Loucy (cell line): ENCODE results near the gene PODN.

Experiments
- EZH2phosphoT487 ChIP-seq: fragments of 200-600 bp; IDR thresholded peaks from 2 replicates; pipeline ENCODE4 v1.6.1; 2018; ENCODE audit warnings: antibody characterized with exemption, mild to moderate bottlenecking, moderate library complexity, borderline replicate concordance
- TF ChIP-seq, protein P1 (sequence below): fragments of 200-600 bp; sonication (generic); conservative IDR thresholded peaks from 2 replicates; pipeline ENCODE4 v1.5.1; 2014; ENCODE audit warnings: mild to moderate bottlenecking, antibody characterized with exemption, low read length

DNA sequence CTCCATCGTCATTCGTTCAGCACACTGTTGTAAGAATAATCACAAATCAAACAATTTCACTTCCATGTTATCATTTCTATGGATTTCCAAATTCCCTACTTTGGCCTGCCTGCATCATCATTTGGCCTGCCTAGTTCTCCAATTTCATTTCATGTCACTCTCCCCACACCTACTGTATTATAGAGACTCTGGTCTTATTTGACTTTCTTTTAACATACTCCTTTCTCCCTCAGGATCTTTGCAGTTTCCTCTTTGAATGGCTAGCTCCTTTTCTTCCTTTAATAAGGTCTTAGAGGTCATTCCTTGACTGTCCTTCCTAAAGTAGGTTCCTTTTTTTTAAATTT is 36.3 kb upstream of the PODN start:
- TF ChIP-seq, protein P1, sequence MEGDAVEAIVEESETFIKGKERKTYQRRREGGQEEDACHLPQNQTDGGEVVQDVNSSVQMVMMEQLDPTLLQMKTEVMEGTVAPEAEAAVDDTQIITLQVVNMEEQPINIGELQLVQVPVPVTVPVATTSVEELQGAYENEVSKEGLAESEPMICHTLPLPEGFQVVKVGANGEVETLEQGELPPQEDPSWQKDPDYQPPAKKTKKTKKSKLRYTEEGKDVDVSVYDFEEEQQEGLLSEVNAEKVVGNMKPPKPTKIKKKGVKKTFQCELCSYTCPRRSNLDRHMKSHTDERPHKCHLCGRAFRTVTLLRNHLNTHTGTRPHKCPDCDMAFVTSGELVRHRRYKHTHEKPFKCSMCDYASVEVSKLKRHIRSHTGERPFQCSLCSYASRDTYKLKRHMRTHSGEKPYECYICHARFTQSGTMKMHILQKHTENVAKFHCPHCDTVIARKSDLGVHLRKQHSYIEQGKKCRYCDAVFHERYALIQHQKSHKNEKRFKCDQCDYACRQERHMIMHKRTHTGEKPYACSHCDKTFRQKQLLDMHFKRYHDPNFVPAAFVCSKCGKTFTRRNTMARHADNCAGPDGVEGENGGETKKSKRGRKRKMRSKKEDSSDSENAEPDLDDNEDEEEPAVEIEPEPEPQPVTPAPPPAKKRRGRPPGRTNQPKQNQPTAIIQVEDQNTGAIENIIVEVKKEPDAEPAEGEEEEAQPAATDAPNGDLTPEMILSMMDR = no peak
- TF ChIP-seq EZH2phosphoT487 = no peak
